Upper lobe of left lung (tissue), 4 donors: ENCODE data around the gene SLC6A19.

ENCODE experiments used
- CTCF ChIP-seq, 6 experiments: fragments of 450-650 bp in 4 of 6; fragments of 200-600 bp in 2 of 6; sonication (generic) in 2 of 6; IDR thresholded peaks; one replicate each; pipeline ENCODE4 v1.5.1; 2016 to 2019; ENCODE audit warnings: antibody characterized with exemption in 6 of 6
- POLR2A ChIP-seq, 4 donors: fragments of 450-650 bp; IDR thresholded peaks; one replicate each; pipeline ENCODE4 v1.5.1; 2016 to 2017; ENCODE audit warnings: antibody characterized with exemption in 4 of 4, mild to moderate bottlenecking in 2 of 4
- POLR2AphosphoS5 ChIP-seq, 2 donors: sonication (generic); formaldehyde crosslinking; IDR thresholded peaks; one replicate each; pipeline ENCODE4 v1.5.1; 2017; ENCODE audit warnings: antibody characterized with exemption in 2 of 2

DNA sequence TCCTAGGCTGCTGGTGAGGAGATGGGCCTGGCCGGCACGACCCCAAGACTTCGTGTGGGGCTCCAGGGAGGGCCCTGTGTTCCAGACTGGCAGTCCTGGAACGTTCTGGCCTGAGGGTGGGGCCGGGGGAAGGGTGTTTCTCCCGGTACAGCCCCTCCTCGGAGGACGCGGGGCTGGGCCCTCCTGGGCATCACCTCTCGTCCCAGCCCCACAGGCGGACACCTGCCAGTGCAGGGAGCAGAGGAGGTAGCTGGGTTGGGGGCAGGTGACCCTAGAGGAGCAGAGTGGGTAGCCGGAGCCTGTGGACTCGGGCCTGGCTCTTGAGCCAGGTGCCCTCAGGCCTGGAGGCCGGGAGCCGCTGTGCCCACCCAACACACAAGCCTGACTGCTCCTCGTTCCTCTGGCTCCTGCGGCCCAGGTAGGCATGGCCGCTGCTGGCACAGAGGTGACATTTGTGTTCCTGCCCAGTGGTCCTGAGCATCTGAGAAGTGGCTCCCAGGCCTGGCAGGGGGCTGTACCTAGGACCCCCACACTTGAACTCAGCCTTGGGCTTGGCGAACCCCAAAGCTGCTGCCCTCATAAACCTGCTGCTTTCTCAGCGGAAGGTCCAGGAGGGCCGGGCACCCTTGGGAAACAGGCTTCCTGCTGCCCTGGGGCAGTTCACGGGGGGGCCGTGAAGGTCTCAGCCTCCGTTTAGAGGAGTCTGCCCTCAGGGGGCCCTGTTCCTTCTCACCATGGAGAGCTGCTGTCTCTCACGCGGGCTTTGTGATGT lies 817 bp downstream of the SLC6A19 start:
- TF ChIP-seq CTCF (IDR thresholded peaks at IDR 0.05) (no peak), POLR2A (IDR thresholded peaks at IDR 0.05) (no peak), POLR2AphosphoS5 (IDR thresholded peaks at IDR 0.05) (no peak)
